22Rv1 (cell line): ENCODE data around the gene OMG.

ENCODE experiments used
- CTCF ChIP-seq: fragments of 450-650 bp; IDR thresholded peaks from 2 replicates; pipeline ENCODE4 v1.5.1; 2017; ENCODE audit warnings: mild to moderate bottlenecking
- ZFX ChIP-seq: fragments of 450-650 bp; IDR thresholded peaks from 2 replicates; pipeline ENCODE4 v1.6.1; 2017; ENCODE audit warnings: antibody characterized with exemption, borderline replicate concordance

GRCh38 chr17:31249835-31250141 is 47.3 kb downstream of the OMG start:
- TF ChIP-seq CTCF (no peak), ZFX (no peak)
